Measurements from ENCODE around the gene VPS37C.
A peak's percentile ranks its signal among the peaks of the same experiment; 100 is the strongest.

Gene VPS37C

GRCh38 chr11:61155312-61155711 is 5.9 kb downstream of the VPS37C start:
- Histone ChIP-seq H2AFZ (ENCODE audit: low read length) (no peak overlapping the region), H3K4me3 (ENCODE audit: low read length in 2 of 2) (no peak overlapping the region), H2BK12ac (ENCODE audit: low read length) (no peak overlapping the region), H4K8ac (ENCODE audit: low read depth, low read length) (no peak overlapping the region), H3K27ac (replicated peaks; ENCODE audit: low read length) (no peak overlapping the region), H2BK5ac (ENCODE audit: low read length) (no peak overlapping the region), H2BK15ac (ENCODE audit: low read length) (no peak overlapping the region), H3K36me3 (replicated peaks in 1 of 2; ENCODE audit: control insufficient read depth in 2 of 2, insufficient read depth in 2 of 2, low read length in 2 of 2) (peaks cover 3 to 17% of the 10 kb centered on the region in 2 donors), H3K9me3 (replicated peaks in 1 of 2; ENCODE audit: control insufficient read depth in 2 of 2, insufficient read depth in 1 of 2, low read depth in 1 of 2, low read length in 2 of 2) (peaks cover 0 to 31% of the 10 kb centered on the region in 2 donors), H2AK5ac (ENCODE audit: low read depth, low read length) (no peak overlapping the region), H3K23ac (ENCODE audit: low read depth, low read length, poor library complexity) (no peak overlapping the region), H3K18ac (ENCODE audit: low read length) (no peak overlapping the region), H3K4ac (ENCODE audit: low read length) (no peak overlapping the region), H4K91ac (ENCODE audit: low read depth, low read length, poor library complexity) (no peak overlapping the region), H3K14ac (ENCODE audit: low read length) (no peak overlapping the region), H3K4me1 (ENCODE audit: control insufficient read depth in 2 of 2, insufficient read depth in 1 of 2, low read depth in 1 of 2, low read length in 2 of 2) (peaks cover 11 to 26% of the 10 kb centered on the region in 2 donors), H3K9ac (ENCODE audit: low read depth, low read length, poor library complexity) (no peak overlapping the region), H3K4me2 (ENCODE audit: insufficient read depth, low read length, poor library complexity, severe bottlenecking) (no peak overlapping the region), H2BK120ac (ENCODE audit: low read depth, low read length) (no peak overlapping the region), H3K79me1 (ENCODE audit: low read depth, low read length) (peaks cover 5% of the 10 kb centered on the region), H3K27me3 (ENCODE audit: control insufficient read depth in 3 of 3, insufficient read depth in 3 of 3, low read depth in 1 of 3, low read length in 3 of 3) (no peaks in the 10 kb centered on the region)
- no CpG with 5 or more reads among the region's 1 CpG for WGBS, 2 donors (ENCODE audit: extremely low coverage in 2 of 2, insufficient read length in 2 of 2, insufficient replicate concordance in 1 of 2)
- no peak for DNase-seq (ENCODE audit: low spot score)

- H3K27me3 ChIP-seq (ENCODE audit: control insufficient read depth in 3 of 3, insufficient read depth in 3 of 3, low read depth in 1 of 3, low read length in 3 of 3), result no peaks in the 10 kb centered on the region
- no peak overlapping the region for H2BK15ac ChIP-seq (ENCODE audit: low read length)
- no peak overlapping the region for H4K8ac ChIP-seq (ENCODE audit: low read depth, low read length)
- H2AFZ ChIP-seq (ENCODE audit: low read length), result no peak overlapping the region
- no peak overlapping the region for H3K23ac ChIP-seq (ENCODE audit: low read depth, low read length, poor library complexity)
- H3K9me3 ChIP-seq (replicated peaks in 1 of 2; ENCODE audit: control insufficient read depth in 2 of 2, insufficient read depth in 1 of 2, low read depth in 1 of 2, low read length in 2 of 2), result peaks cover 0 to 31% of the 10 kb centered on the region in 2 donors
- no peak overlapping the region for H2BK12ac ChIP-seq (ENCODE audit: low read length)
- no peak overlapping the region for H3K4me2 ChIP-seq (ENCODE audit: insufficient read depth, low read length, poor library complexity, severe bottlenecking)
- H3K36me3 ChIP-seq (replicated peaks in 1 of 2; ENCODE audit: control insufficient read depth in 2 of 2, insufficient read depth in 2 of 2, low read length in 2 of 2), result peaks cover 3 to 17% of the 10 kb centered on the region in 2 donors
- H2AK5ac ChIP-seq (ENCODE audit: low read depth, low read length), result no peak overlapping the region
- H2BK5ac ChIP-seq (ENCODE audit: low read length), result no peak overlapping the region
- no peak overlapping the region for H3K18ac ChIP-seq (ENCODE audit: low read length)
- H3K4me3 ChIP-seq (ENCODE audit: low read length in 2 of 2), result no peak overlapping the region
- H2BK120ac ChIP-seq (ENCODE audit: low read depth, low read length), result no peak overlapping the region
- no peak overlapping the region for H3K9ac ChIP-seq (ENCODE audit: low read depth, low read length, poor library complexity)
- no peak overlapping the region for H3K27ac ChIP-seq (replicated peaks; ENCODE audit: low read length)
- H3K14ac ChIP-seq (ENCODE audit: low read length), result no peak overlapping the region
- no peak overlapping the region for H3K4ac ChIP-seq (ENCODE audit: low read length)
- peaks cover 15 to 32% of the 10 kb centered on the region in 2 donors for H3K4me1 ChIP-seq (ENCODE audit: control insufficient read depth in 2 of 2, insufficient read depth in 1 of 2, low read depth in 1 of 2, low read length in 2 of 2)
- WGBS, 2 donors (ENCODE audit: extremely low coverage in 2 of 2, insufficient read length in 2 of 2, insufficient replicate concordance in 1 of 2), result no CpG with 5 or more reads among the region's 4 CpGs
- no peak for DNase-seq (ENCODE audit: low spot score)
- peaks cover 5% of the 10 kb centered on the region for H3K79me1 ChIP-seq (ENCODE audit: low read depth, low read length)
- no peak overlapping the region for H4K91ac ChIP-seq (ENCODE audit: low read depth, low read length, poor library complexity)
These were observed 6.7 kb downstream of the VPS37C start for GRCh38 chr11:61154528-61154927.

GRCh38 chr11:61153593-61154095 is 7.6 kb downstream of the VPS37C start:
- no peak overlapping the region for H3K14ac ChIP-seq (ENCODE audit: low read length)
- peaks cover 17 to 36% of the 10 kb centered on the region in 2 donors for H3K4me1 ChIP-seq (ENCODE audit: control insufficient read depth in 2 of 2, insufficient read depth in 1 of 2, low read depth in 1 of 2, low read length in 2 of 2)
- H3K79me1 ChIP-seq (ENCODE audit: low read depth, low read length), result peaks cover 7% of the 10 kb centered on the region
- WGBS, 2 donors (ENCODE audit: extremely low coverage in 2 of 2, insufficient read length in 2 of 2, insufficient replicate concordance in 1 of 2), result no CpG with 5 or more reads among the region's 2 CpGs
- peaks cover 0 to 31% of the 10 kb centered on the region in 2 donors for H3K9me3 ChIP-seq (replicated peaks in 1 of 2; ENCODE audit: control insufficient read depth in 2 of 2, insufficient read depth in 1 of 2, low read depth in 1 of 2, low read length in 2 of 2)
- H4K8ac ChIP-seq (ENCODE audit: low read depth, low read length), result no peak overlapping the region
- no peak overlapping the region for H2AFZ ChIP-seq (ENCODE audit: low read length)
- H2AK5ac ChIP-seq (ENCODE audit: low read depth, low read length), result no peak overlapping the region
- H3K18ac ChIP-seq (ENCODE audit: low read length), result no peak overlapping the region
- no peak overlapping the region for H3K9ac ChIP-seq (ENCODE audit: low read depth, low read length, poor library complexity)
- H3K4me3 ChIP-seq (ENCODE audit: low read length in 2 of 2), result no peak overlapping the region
- peaks cover 3 to 17% of the 10 kb centered on the region in 2 donors for H3K36me3 ChIP-seq (replicated peaks in 1 of 2; ENCODE audit: control insufficient read depth in 2 of 2, insufficient read depth in 2 of 2, low read length in 2 of 2)
- H3K27me3 ChIP-seq (ENCODE audit: control insufficient read depth in 3 of 3, insufficient read depth in 3 of 3, low read depth in 1 of 3, low read length in 3 of 3), result no peaks in the 10 kb centered on the region
- H2BK120ac ChIP-seq (ENCODE audit: low read depth, low read length), result no peak overlapping the region
- no peak overlapping the region for H3K4me2 ChIP-seq (ENCODE audit: insufficient read depth, low read length, poor library complexity, severe bottlenecking)
- no peak overlapping the region for H3K4ac ChIP-seq (ENCODE audit: low read length)
- no peak overlapping the region for H3K23ac ChIP-seq (ENCODE audit: low read depth, low read length, poor library complexity)
- H2BK12ac ChIP-seq (ENCODE audit: low read length), result no peak overlapping the region
- no peak for DNase-seq (ENCODE audit: low spot score)
- H4K91ac ChIP-seq (ENCODE audit: low read depth, low read length, poor library complexity), result no peak overlapping the region
- H2BK15ac ChIP-seq (ENCODE audit: low read length), result no peak overlapping the region
- H2BK5ac ChIP-seq (ENCODE audit: low read length), result no peak overlapping the region
- H3K27ac ChIP-seq (replicated peaks; ENCODE audit: low read length), result peak overlapping the region; percentile 14

GRCh38 chr11:61152816-61153592 is 8.2 kb downstream of the VPS37C start:
- Histone ChIP-seq H3K4me2 (ENCODE audit: insufficient read depth, low read length, poor library complexity, severe bottlenecking) (no peak overlapping the region), H3K4me3 (ENCODE audit: low read length in 2 of 2) (no peak overlapping the region), H2BK120ac (ENCODE audit: low read depth, low read length) (no peak overlapping the region), H3K36me3 (replicated peaks in 1 of 2; ENCODE audit: control insufficient read depth in 2 of 2, insufficient read depth in 2 of 2, low read length in 2 of 2) (peaks cover 3 to 14% of the 10 kb centered on the region in 2 donors), H3K14ac (ENCODE audit: low read length) (no peak overlapping the region), H3K79me1 (ENCODE audit: low read depth, low read length) (peaks cover 7% of the 10 kb centered on the region), H3K27me3 (ENCODE audit: control insufficient read depth in 3 of 3, insufficient read depth in 3 of 3, low read depth in 1 of 3, low read length in 3 of 3) (no peaks in the 10 kb centered on the region), H3K4ac (ENCODE audit: low read length) (no peak overlapping the region), H3K9me3 (replicated peaks in 1 of 2; ENCODE audit: control insufficient read depth in 2 of 2, insufficient read depth in 1 of 2, low read depth in 1 of 2, low read length in 2 of 2) (peaks cover 0 to 31% of the 10 kb centered on the region in 2 donors), H2BK12ac (ENCODE audit: low read length) (no peak overlapping the region), H3K27ac (replicated peaks; ENCODE audit: low read length) (no peak overlapping the region), H3K4me1 (ENCODE audit: control insufficient read depth in 2 of 2, insufficient read depth in 1 of 2, low read depth in 1 of 2, low read length in 2 of 2) (peaks cover 23 to 41% of the 10 kb centered on the region in 2 donors), H2BK5ac (ENCODE audit: low read length) (no peak overlapping the region), H3K23ac (ENCODE audit: low read depth, low read length, poor library complexity) (no peak overlapping the region), H2AK5ac (ENCODE audit: low read depth, low read length) (no peak overlapping the region), H2AFZ (ENCODE audit: low read length) (no peak overlapping the region), H4K8ac (ENCODE audit: low read depth, low read length) (no peak overlapping the region), H4K91ac (ENCODE audit: low read depth, low read length, poor library complexity) (no peak overlapping the region), H3K9ac (ENCODE audit: low read depth, low read length, poor library complexity) (no peak overlapping the region), H2BK15ac (ENCODE audit: low read length) (no peak overlapping the region), H3K18ac (ENCODE audit: low read length) (no peak overlapping the region)
- WGBS, 2 donors (ENCODE audit: extremely low coverage in 2 of 2, insufficient read length in 2 of 2, insufficient replicate concordance in 1 of 2), result no CpG with 5 or more reads among the region's 9 CpGs
- DNase-seq (ENCODE audit: low spot score), result no peak

All from neuronal stem cell (in vitro differentiated cells).